ENCODE measurements around the gene KMT2E. TPM values are rescaled to one million over a fixed set of nuclear protein-coding genes. Genes with fewer than 3 reads are reported as not detected.

KMT2E gene
- total RNA-seq, 3 donors from 2014 or later (not counting 1 experiment from before 2014, with no cell fraction given), result 272 to 353 (median 345) TPM

GRCh38 chr7:105073143-105073542 is 59.1 kb downstream of the KMT2E start:
- Histone ChIP-seq H3K36me3 (ENCODE audit: control insufficient read depth, insufficient read depth, low read length) (peaks cover 83% of the 10 kb centered on the region), H3K27me3 (ENCODE audit: control insufficient read depth, insufficient read depth, low read length) (no peaks in the 10 kb centered on the region), H3K27ac (ENCODE audit: low read length) (no peak overlapping the region), H3K4me1 (ENCODE audit: control insufficient read depth, insufficient read depth, low read length) (no peaks in the 10 kb centered on the region), H3K9me3 (ENCODE audit: control insufficient read depth, insufficient read depth, low read length) (no peaks in the 10 kb centered on the region), H3K4me3 (ENCODE audit: low read length) (no peak overlapping the region)
- peaks cover 10 to 17% of the 10 kb centered on the region in 2 donors for H3K4me1 Mint-ChIP-seq
- no peaks in the 10 kb centered on the region for H3K27me3 Mint-ChIP-seq (ENCODE audit: low read depth in 2 of 2)
- H3K27ac Mint-ChIP-seq, result peak overlapping the region in 1 of 2 donors; percentile 64
- no peak for ATAC-seq
- no peaks in the 10 kb centered on the region for H3K9me3 Mint-ChIP-seq
- H3K36me3 Mint-ChIP-seq, result peaks cover 37% of the 10 kb centered on the region
- DNase-seq, result no peak
- intact Hi-C loops (cut with micrococcal nuclease), result no loop called here
- 100% methylated on average over 1 of the region's 1 CpG for WGBS (ENCODE audit: insufficient coverage)
- H3K4me3 Mint-ChIP-seq, result no peak overlapping the region
- TF ChIP-seq CTCF (IDR thresholded peaks at IDR 0.05), result no peak

- intact Hi-C loops (cut with micrococcal nuclease), result loop anchor here (1.0 kb wide), 1 partner anchor 16 kb away; no protein-coding TSS in a partner anchor
- H3K27ac Mint-ChIP-seq, result no peak overlapping the region
- no peak for DNase-seq
Observed at GRCh38 chr7:105079348-105079747, 65.3 kb downstream of the KMT2E start.

GRCh38 chr7:105084581-105084980 is 70.6 kb downstream of the KMT2E start:
- peaks cover 61% of the 10 kb centered on the region for H3K36me3 ChIP-seq (ENCODE audit: control insufficient read depth, insufficient read depth, low read length)
- no peak overlapping the region for H3K4me3 Mint-ChIP-seq
- no peaks in the 10 kb centered on the region for H3K9me3 ChIP-seq (ENCODE audit: control insufficient read depth, insufficient read depth, low read length)
- H3K9me3 Mint-ChIP-seq, result no peaks in the 10 kb centered on the region
- peak overlapping the region in 1 of 2 donors; percentile 51 for H3K27ac Mint-ChIP-seq
- peak in 1 of 3 donors; percentile 30 for ATAC-seq
- intact Hi-C loops (cut with micrococcal nuclease), result no loop called here
- no peaks in the 10 kb centered on the region for H3K27me3 Mint-ChIP-seq (ENCODE audit: low read depth in 2 of 2)
- H3K4me1 Mint-ChIP-seq, result peaks cover 19 to 25% of the 10 kb centered on the region in 2 donors
- 100% methylated on average over 1 of the region's 1 CpG for WGBS (ENCODE audit: insufficient coverage)
- H3K27ac ChIP-seq (ENCODE audit: low read length), result no peak overlapping the region
- no peak overlapping the region for H3K4me3 ChIP-seq (ENCODE audit: low read length)
- no peak for DNase-seq
- H3K27me3 ChIP-seq (ENCODE audit: control insufficient read depth, insufficient read depth, low read length), result no peaks in the 10 kb centered on the region
- H3K36me3 Mint-ChIP-seq, result peaks cover 6% of the 10 kb centered on the region
- H3K4me1 ChIP-seq (ENCODE audit: control insufficient read depth, insufficient read depth, low read length), result no peaks in the 10 kb centered on the region
- TF ChIP-seq CTCF (IDR thresholded peaks at IDR 0.05), result no peak

More at GRCh38 chr7:105079348-105079747, 65.3 kb downstream of the KMT2E start:
- H3K4me3 ChIP-seq (ENCODE audit: low read length), result no peak overlapping the region
- H3K9me3 Mint-ChIP-seq, result no peaks in the 10 kb centered on the region
- H3K4me1 ChIP-seq (ENCODE audit: control insufficient read depth, insufficient read depth, low read length), result no peaks in the 10 kb centered on the region
- H3K4me3 Mint-ChIP-seq, result no peak overlapping the region
- H3K27me3 ChIP-seq (ENCODE audit: control insufficient read depth, insufficient read depth, low read length), result no peaks in the 10 kb centered on the region
- no peaks in the 10 kb centered on the region for H3K9me3 ChIP-seq (ENCODE audit: control insufficient read depth, insufficient read depth, low read length)
- 98% methylated on average over 6 of the region's 6 CpGs for WGBS (ENCODE audit: insufficient coverage)
- peaks cover 93% of the 10 kb centered on the region for H3K36me3 ChIP-seq (ENCODE audit: control insufficient read depth, insufficient read depth, low read length)
- H3K27ac ChIP-seq (ENCODE audit: low read length), result no peak overlapping the region
- no peak for TF ChIP-seq CTCF (IDR thresholded peaks at IDR 0.05)
- no peaks in the 10 kb centered on the region for H3K27me3 Mint-ChIP-seq (ENCODE audit: low read depth in 2 of 2)
- H3K4me1 Mint-ChIP-seq, result peaks cover 13 to 15% of the 10 kb centered on the region in 2 donors
- peak in 1 of 3 donors; percentile 31 for ATAC-seq
- H3K36me3 Mint-ChIP-seq, result peaks cover 39% of the 10 kb centered on the region

GRCh38 chr7:105086850-105087249 is 72.8 kb downstream of the KMT2E start:
- no peak for DNase-seq
- peaks cover 6% of the 10 kb centered on the region for H3K36me3 Mint-ChIP-seq
- no peak overlapping the region for H3K4me3 Mint-ChIP-seq

More at GRCh38 chr7:105086850-105087249, 72.8 kb downstream of the KMT2E start:
- no peaks in the 10 kb centered on the region for H3K27me3 ChIP-seq (ENCODE audit: control insufficient read depth, insufficient read depth, low read length)
- no peaks in the 10 kb centered on the region for H3K9me3 ChIP-seq (ENCODE audit: control insufficient read depth, insufficient read depth, low read length)
- Mint-ChIP-seq H3K9me3 (no peaks in the 10 kb centered on the region), H3K27me3 (ENCODE audit: low read depth in 2 of 2) (no peaks in the 10 kb centered on the region), H3K27ac (no peak overlapping the region), H3K4me1 (peaks cover 19 to 25% of the 10 kb centered on the region in 2 donors)
- H3K27ac ChIP-seq (ENCODE audit: low read length), result no peak overlapping the region
- H3K4me3 ChIP-seq (ENCODE audit: low read length), result no peak overlapping the region
- intact Hi-C loops (cut with micrococcal nuclease), result no loop called here
- no CpG with 5 or more reads among the region's 3 CpGs for WGBS (ENCODE audit: insufficient coverage)
- H3K36me3 ChIP-seq (ENCODE audit: control insufficient read depth, insufficient read depth, low read length), result peaks cover 62% of the 10 kb centered on the region
- TF ChIP-seq CTCF (IDR thresholded peaks at IDR 0.05), result no peak
- H3K4me1 ChIP-seq (ENCODE audit: control insufficient read depth, insufficient read depth, low read length), result no peaks in the 10 kb centered on the region
- ATAC-seq, result no peak
